Measurements from ENCODE around the gene MYO15B.
"Not testable (repeated sequence)": the region's sequence is repeated elsewhere in the genome, so short reads cannot be mapped to it uniquely, and the experiment has no call there.

The MYO15B gene

DNA sequence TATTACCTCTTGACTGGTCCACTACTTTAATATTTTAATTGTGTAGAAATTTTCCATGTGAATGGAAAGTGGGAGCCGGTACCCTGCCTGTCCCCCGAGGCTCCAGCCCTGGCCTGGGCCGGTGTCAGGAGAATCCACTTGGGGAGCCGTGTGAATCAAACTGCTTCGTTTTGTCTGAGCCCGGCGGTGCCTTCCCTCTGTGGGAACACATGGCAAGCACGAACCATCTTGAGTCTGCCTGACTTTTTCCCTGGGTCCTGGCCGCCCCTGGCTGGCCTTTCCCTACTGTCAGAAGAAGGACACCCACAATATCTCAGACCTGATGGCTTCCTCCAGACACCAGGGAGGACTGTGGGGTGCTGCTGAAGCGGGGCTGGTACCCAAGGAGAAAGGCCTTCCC, 12.4 kb upstream of the MYO15B start:
- in situ Hi-C loops (cut with HindIII; ENCODE audit: low sequenced_read_pairs): no loop called here

DNA sequence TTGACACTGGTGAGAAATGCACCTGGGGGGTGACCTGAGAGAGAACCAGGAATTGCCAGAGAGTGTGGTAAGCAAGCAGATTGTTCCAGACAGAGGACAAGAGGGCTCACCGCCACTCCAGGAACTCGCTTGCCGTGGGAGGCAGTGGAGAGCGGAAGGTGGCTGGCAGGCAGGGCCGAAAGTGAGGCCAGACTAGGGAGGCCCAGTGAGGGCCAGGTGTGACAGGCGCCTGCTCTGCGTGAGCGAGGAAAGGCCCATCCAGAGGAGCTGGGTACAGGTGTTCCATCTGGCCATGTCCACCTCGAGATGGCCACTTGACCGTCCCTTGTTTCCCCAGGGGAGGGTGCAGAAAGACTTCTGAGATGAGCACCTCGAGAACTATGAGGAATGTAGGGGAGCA, 11.9 kb upstream of the MYO15B start:
- in situ Hi-C loops (cut with HindIII; ENCODE audit: low sequenced_read_pairs): no loop called here

DNA sequence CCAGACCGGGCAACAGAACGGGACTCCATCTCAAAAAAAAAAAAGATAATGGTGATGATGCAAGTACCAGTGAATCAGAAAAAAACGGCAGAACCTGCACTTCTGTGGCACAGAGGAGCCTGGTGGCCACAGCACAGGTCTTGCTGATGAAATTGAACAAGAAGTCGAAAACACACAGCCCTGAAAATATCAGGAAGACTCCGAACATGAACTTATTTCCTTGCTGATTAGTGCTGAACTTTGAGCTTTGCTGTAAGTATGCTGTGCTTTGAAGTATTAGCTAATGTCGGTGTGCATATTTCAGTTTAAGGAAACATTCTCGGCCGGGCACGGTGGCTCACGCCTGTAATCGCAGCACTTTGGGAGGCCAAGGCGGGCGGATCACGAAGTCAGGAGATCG, 10.9 kb upstream of the MYO15B start:
- in situ Hi-C loops (cut with HindIII; ENCODE audit: low sequenced_read_pairs): no loop called here

DNA sequence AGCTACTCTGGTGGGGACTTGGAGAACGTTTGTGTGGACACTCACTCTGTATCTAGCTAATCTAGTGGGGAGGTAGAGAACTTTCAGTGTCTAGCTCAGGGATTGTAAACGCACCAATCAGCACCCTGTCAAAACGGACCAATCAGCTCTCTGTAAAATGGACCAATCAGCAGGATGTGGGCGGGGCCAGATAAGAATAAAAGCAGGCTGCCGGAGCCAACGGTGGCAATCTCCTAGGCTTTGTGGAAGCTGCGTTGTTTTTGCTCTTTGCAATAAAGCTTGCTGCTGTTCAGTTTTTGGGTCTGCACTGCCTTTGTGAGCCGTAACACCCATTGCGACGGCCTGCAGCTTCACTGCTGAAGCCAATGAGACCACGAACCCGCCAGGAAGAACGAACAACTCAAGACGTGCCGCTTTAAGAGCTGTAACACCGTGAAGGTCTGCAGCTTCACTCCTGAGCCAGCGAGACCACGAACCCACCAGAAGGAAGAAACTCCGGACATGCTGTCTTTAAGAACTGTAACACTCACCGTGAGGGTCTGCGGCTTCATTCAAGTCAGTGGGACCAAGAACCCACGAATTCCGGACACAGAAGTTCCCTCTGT, 6.4 kb upstream of the MYO15B start:
- in situ Hi-C loops (cut with HindIII; ENCODE audit: low sequenced_read_pairs): not testable (repeated sequence)

DNA sequence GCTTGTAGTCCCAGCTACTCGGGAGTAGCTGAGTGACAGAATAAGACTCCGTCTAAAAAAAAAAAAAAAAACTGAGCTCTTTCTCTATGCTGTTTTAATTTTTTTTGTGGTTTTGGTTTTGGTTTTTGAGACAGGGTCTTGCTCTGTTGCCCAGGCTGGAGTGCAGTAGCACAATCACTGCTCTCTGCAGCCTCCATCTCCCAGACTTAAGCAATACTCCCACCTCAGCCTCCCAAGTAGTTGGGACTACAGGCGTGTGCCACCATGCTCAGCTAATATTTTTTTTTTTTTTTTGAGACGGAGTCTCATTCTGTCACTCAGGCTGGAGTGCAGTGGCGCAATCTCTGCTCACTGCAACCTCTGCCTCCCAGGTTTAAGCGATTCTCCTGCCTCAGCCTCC, 4.4 kb upstream of the MYO15B start:
- in situ Hi-C loops (cut with HindIII; ENCODE audit: low sequenced_read_pairs): not testable (repeated sequence)

DNA sequence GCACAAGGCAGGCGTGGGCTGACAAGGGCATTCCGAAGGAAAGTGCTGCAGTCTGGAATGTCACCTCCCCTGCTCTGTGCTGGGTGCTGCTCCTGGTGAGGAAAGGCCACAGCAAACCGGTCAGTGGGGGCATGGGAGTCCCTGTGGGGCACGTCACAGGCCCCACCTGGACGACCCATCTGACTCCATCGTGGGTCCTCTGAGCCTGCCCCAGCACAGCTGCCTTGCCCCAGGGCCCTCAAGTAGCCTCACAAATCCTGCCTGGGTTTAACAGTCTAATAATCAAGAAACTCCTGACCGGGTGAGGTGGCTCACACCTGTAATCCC, 2.8 kb upstream of the MYO15B start:
- in situ Hi-C loops (cut with HindIII; ENCODE audit: low sequenced_read_pairs): no loop called here

DNA sequence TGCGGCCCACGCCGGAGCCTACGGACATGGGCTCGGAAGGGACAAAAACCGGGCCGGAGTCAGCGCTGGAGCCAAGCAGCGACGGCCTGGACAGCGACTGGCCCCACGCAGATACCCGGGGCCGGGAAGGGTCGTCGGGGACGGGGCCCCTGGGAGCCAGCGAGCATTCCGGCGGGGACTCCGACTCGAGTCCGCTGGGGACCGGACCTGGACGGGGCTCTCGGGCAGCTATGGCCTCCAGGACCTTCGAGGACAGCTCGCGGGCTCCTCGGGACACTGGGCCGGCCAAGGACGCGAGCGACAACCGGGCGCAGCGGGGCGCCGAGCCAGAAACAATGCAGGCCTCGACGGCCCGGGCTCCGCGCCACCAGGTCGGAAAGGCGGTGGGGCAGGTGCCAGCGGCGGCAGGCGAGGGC, 1.0 kb downstream of the MYO15B start:
- in situ Hi-C loops (cut with HindIII; ENCODE audit: low sequenced_read_pairs): no loop called here

DNA sequence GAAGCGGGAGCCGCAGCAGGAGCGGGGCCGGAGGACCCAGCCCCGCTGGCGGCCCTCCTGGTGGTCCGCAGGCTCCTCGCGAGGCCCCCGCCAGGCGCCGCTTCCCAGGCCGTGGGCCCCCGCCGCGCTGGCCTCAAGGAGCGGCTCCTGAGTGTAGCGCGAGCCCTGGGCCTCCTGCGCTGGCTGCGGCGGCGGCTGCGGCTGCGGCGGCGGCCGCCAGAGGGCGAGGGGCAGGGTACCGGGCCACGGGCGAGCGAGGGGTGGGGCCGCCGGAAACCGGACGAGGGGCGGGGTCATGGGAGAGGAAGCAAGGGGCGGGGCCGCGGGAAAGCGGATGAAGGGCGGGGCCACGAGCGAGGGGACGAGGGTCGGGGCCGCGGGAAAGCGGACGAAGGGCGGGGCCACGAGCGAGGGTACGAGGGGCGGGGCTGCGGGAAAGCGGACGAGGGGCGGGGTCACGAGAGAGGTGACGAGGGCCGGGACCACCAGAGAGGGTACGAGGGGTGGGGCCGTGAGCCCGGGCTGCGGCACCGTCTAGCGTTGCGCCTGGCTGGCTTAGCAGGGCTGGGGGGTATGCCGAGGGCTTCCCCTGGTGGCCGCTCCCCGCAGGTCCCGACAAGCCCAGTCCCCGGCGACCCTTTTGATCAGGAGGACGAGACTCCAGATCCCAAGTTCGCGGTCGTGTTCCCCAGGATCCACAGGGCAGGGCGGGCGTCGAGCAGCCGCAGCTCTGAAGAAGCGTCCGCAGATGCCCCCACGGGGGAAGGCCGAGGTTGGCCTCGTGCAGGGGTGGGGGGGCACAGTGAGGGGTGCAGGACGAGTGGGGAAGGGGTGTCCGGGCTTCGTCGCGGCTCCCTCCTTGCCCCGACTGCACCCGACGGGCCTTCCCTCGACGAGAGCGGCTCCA, 1.7 kb downstream of the MYO15B start:
- in situ Hi-C loops (cut with HindIII; ENCODE audit: low sequenced_read_pairs): no loop called here

DNA sequence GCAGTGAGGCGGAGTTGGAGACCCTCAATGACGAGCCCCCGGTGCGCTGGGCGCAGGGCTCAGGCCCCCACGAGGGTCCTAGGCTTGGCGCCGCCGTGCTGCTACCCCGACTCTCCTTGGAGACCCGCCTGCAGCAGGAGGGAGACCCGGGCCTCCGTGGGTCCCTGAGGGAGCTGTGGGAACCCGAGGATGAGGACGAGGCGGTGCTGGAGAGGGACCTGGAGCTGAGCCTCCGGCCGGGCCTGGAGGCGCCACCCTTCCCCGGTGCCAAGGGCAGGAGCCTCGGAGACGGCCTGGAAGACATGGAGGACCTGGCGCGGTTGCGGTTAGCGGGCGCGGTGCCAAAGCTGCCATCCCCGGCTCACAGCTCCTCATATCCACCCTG, 2.3 kb downstream of the MYO15B start:
- in situ Hi-C loops (cut with HindIII; ENCODE audit: low sequenced_read_pairs): no loop called here

DNA sequence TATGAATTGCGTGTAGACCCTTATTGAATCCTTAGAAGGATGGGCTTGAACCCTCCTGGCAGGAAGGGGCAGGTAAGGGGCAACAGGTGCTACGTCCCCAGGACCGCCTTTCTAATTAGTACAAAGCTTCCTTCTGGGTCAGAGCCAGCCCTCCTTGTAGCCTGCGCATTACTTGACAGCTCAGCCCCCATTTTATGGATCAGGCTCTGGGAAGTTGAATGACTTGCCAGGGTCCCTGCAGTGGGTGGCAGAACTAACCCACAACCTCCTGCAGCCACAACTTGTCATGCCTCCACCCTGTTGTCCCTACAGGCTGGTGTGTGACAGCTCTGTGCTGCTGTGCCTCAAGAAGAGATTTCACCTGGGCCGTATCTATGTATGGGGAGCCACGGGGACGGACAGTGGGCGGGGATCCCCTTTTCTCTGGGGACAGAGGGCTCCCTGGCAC, 2.7 kb downstream of the MYO15B start:
- in situ Hi-C loops (cut with HindIII; ENCODE audit: low sequenced_read_pairs): no loop called here

DNA sequence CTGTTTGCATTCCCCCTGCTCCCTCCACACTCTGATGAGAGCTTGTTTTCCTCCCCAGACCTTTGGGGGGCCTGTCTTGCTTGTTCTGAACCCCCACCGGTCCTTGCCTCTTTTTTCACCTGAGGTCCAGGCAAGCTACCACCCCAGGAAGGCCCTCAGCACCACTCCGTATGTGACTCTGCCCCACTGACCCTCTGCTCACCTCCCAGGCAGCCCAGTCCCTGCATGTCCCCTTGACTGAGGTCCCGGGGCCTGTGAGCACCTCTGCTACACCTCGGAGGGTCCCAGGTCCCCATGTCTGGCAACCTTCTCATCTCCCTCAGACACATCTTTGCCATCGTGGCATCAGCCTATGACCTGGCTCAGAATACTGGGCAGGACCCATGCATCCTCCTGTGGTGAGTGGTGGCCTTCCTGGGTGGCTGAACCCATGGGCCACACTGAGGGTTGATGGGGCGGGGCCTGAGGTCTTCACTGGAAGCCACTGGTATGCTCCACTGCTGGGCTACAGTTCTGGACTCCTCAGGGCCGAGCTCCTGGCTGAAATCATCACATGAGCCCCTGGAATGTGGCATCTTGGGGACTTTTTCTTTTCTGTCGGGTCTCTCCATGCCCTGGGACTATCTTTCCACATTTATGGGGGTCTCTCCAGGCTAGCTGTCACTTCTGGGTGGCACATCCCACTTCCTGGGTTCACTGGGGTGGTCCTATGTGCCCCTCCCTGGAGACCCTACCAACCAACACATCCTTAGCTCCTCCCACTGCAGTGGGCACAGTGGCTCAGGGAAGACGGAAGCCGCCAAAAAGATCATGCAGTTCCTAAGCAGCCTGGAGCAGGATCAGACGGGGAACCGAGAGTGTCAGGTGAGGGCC, 3.5 kb downstream of the MYO15B start:
- in situ Hi-C loops (cut with HindIII; ENCODE audit: low sequenced_read_pairs): no loop called here

DNA sequence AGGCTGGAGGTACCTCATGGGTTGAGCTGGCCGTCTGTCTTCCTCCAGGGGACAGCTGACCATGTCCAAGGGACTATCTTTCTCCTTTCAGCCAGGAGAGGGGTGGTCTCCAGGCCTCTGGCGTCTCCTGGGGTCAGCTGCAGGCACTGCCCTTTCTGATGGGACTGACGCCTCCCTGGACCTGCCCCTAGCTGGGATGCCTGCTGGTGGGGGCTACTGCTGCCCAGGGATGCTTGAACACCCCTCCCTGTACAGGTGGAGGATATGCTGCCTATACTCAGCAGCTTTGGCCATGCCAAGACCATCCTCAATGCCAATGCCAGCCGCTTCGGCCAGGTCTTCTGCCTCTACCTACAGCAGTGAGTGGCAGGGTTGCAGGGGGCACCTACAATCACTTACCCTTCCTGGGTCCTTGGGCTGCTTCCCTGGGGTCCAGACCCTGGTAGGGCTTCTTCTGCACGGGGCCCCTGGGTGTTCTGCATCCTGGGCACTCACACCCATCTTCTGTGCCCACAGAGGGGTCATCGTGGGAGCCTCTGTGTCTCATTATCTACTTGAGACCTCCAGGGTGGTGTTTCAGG, 4.2 kb downstream of the MYO15B start:
- in situ Hi-C loops (cut with HindIII; ENCODE audit: low sequenced_read_pairs): no loop called here

DNA sequence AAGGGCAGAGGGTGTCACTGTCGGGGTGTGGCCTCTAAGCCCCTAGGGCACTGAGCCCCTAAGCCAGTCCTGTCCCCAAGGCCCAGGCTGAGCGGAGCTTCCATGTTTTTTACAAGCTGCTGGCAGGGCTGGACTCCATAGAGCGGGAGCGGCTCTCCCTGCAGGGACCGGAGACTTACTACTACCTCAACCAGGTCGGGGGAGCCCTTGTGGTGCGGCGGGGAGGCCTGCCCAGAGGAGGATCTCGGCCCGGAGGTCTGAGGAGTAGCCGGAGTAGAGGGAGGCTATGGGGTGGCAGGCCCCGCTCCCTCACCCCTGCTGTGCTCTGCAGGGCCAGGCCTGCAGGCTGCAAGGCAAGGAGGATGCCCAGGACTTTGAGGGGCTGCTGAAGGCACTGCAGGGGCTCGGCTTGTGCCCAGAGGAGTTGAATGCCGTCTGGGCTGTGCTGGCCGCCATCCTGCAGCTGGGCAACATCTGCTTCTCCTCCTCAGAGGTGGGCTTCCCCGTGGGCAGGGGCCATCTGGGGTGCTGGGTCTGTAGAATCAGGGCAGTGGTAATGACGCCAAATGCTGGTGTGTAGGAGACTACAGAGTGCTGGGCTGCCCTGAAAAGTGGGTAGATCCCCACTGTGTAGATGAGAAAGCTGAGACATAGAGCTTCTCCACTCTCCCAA, 4.9 kb downstream of the MYO15B start:
- in situ Hi-C loops (cut with HindIII; ENCODE audit: low sequenced_read_pairs): no loop called here

DNA sequence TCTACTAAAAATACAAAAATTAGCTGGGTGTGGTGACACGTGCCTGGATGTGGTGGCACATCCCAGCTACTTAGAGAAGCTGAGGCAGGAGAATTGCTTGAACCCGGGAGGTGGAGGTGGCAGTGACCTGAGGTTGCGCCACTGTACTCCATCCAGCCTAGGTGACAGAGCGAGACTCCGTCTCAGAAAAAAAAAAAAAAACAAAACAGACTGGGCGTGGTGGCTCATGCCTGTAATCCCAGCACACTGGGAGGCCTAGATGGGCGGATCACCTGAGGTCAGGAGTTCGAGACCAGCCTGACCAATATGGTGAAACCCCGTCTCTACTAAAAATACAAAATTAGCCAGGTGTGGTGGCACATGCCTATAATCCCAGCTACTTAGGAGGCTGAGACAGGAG, 5.8 kb downstream of the MYO15B start:
- in situ Hi-C loops (cut with HindIII; ENCODE audit: low sequenced_read_pairs): not testable (repeated sequence)

DNA sequence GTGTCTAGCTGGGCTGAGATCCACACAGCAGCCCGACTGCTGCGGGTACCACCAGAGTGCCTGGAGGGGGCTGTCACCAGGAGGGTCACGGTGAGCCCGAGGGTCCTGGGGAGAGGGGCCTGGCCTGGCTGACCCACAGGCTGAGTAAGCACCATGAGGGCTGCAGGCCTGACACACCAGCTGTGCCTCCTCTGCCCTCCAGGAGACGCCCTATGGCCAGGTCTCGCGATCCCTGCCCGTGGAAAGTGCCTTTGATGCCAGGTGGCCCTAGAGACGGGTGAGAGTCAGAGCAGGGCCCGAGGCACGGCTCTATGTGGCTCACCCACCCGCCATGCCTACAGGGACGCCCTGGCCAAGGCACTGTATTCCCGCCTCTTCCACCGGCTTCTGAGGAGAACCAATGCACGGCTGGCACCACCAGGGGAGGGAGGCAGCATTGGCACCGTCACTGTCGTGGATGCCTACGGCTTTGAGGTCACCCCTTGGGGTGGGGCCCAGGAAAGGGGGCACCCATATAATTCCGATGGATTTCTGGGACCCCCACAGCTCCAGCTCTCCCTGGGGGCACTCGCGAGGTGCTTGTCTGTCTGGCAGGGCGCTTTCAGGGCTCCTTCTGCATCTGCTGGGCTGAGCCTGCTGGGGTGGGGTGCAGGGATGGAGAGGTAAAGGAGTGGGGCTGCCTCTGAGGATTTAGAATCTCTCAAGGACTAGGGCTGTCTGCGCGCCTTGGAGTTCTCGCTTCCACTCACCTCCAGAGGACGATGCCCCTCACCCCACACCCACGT, 7.1 kb downstream of the MYO15B start:
- in situ Hi-C loops (cut with HindIII; ENCODE audit: low sequenced_read_pairs): no loop called here

DNA sequence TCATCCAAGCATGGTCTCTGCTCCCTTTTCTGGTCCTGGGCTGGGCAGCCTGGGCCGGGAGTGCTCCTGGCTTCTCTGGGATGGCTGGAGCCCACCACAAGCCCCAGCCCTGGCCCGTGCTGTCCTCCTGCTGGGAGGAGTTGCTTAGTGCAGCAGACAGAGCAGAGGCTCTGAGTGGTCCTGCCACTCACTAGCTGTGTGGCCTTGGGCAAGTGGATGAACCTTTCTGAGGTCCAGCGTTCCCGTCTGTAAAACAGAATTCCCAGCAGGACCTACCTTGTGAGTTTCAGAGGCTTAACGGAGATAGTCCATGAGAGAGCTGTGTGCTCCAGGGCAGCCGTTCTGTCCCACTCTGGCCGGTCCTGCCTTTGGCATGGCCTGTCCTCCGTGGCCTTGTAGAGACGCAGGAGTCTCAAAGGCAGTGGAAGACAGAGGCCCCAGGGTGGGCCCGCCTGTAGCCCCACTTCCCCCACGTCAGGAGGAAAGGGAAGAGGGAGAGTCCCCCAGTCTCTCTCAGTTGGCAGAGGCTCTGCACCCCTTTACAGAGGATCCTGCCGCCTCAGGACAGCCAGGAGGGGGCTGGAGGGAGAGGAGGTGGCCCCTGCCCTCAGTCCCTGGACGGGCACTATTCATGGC, 7.8 kb downstream of the MYO15B start:
- in situ Hi-C loops (cut with HindIII; ENCODE audit: low sequenced_read_pairs): no loop called here

DNA sequence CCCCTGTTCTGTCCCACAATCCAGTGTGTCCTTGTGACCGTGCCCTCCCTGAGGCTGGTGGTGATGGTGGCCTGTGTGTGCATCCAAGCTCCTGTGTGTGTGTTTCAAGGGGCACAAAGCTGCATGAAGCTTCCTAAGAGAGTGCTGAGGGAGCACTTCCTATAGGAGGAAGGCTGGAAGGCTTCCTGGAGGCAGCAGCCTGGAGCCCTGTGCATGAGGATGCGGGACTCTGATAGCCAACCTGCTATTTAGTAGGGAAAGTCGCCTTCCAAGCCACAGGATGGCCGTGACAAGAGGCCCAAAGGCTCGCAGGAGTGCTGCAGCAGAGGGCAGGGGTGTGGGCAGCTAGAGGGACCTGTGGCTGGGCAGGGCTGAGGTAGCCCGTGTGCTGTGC, 8.3 kb downstream of the MYO15B start:
- in situ Hi-C loops (cut with HindIII; ENCODE audit: low sequenced_read_pairs): no loop called here

DNA sequence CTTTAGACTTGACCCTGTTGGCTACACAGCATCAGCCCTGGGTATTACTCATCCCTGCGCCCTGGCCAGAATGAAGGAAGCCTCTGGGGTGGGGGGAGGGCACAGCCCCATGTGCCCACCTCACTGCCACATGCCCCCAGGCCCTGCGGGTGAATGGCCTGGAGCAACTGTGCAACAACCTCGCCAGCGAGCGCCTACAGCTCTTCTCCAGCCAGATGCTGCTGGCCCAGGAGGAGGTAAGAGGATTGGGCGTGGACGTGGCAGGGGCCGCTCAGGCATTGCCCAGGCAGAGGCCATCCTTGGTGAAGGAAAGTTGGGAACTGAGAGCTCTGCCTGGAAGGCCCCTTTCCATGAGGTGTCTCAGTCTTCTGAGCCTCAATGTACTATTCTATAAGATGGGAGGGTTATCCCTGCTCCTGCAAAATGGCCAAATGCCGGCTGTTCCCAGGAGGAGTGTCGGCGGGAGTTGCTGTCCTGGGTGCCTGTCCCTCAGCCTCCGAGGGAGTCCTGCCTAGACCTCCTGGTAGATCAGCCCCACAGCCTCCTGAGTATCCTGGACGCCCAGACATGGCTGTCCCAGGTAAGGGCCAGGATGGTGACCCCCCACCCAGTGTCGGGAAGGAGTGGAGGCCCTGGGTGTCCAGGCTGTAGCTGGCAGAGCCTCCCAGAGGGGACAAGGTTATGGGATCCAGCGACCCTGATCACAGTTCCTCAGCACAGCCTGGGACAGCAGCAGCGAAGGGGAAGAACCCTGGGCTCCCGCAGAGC, 8.9 kb downstream of the MYO15B start:
- in situ Hi-C loops (cut with HindIII; ENCODE audit: low sequenced_read_pairs): no loop called here
